Epithelial cell of proximal tubule (primary cell): ENCODE data around the gene TMEM179. TPM values are rescaled to one million over a fixed set of nuclear protein-coding genes. Genes with fewer than 3 reads are reported as not detected.
"Not testable (repeated sequence)": the region's sequence is repeated elsewhere in the genome, so short reads cannot be mapped to it uniquely, and the experiment has no call there.

Source experiments
- DNase-seq: peaks from one replicate; pipeline ENCODE4 v3.0.0-alpha.2; 2011; ENCODE audit warnings: low read depth
- H3K4me3 ChIP-seq: 2 replicates; pipeline ENCODE4 v1.5.1; 2011; ENCODE audit warnings: low read depth, mild to moderate bottlenecking, low read length
- CTCF ChIP-seq: conservative IDR thresholded peaks from 2 replicates; pipeline ENCODE4 v1.5.1; 2012; ENCODE audit warnings: low read depth, mild to moderate bottlenecking, low read length
- total RNA-seq: library from RNA; depleted of rRNA; stranded (reverse); fragments of >200 nt; gene quantifications from 2 replicates; pipeline ENCODE4 v1.2.3, GENCODE V29; 2015

The TMEM179 gene
- total RNA-seq, 1 donor from 2014 or later: not detected

GRCh38 chr14:104637546-104638003 is 33.0 kb upstream of the TMEM179 start:
- DNase-seq: no peak
- no peak overlapping the region for H3K4me3 ChIP-seq
- no peak for TF ChIP-seq CTCF

GRCh38 chr14:104636846-104637545 is 32.4 kb upstream of the TMEM179 start:
- DNase-seq, H3K4me3 ChIP-seq: not testable (repeated sequence)

GRCh38 chr14:104636131-104636530 is 31.6 kb upstream of the TMEM179 start:
- TF ChIP-seq CTCF: no peak
- DNase-seq: no peak
- no peak overlapping the region for H3K4me3 ChIP-seq

GRCh38 chr14:104635717-104636116 is 31.1 kb upstream of the TMEM179 start:
- DNase-seq: no peak
- TF ChIP-seq CTCF: no peak
- no peak overlapping the region for H3K4me3 ChIP-seq

GRCh38 chr14:104634886-104635570 is 30.5 kb upstream of the TMEM179 start:
- no peak for DNase-seq
- TF ChIP-seq CTCF: no peak
- no peak overlapping the region for H3K4me3 ChIP-seq

- no peak for DNase-seq
These were observed 29.7 kb upstream of the TMEM179 start for GRCh38 chr14:104634138-104634760.

More at GRCh38 chr14:104634138-104634760, 29.7 kb upstream of the TMEM179 start:
- no peak for TF ChIP-seq CTCF
- H3K4me3 ChIP-seq: no peak overlapping the region
